T-helper 1 cell (primary cell): ENCODE measurements around the gene GGTLC2.
"Not testable (repeated sequence)": the region's sequence is repeated elsewhere in the genome, so short reads cannot be mapped to it uniquely, and the experiment has no call there.

Experiments
- DNase-seq, 5 donors: peaks; one replicate each; pipeline ENCODE4 v3.0.0-alpha.2; 2012 to 2020

Gene GGTLC2

DNA sequence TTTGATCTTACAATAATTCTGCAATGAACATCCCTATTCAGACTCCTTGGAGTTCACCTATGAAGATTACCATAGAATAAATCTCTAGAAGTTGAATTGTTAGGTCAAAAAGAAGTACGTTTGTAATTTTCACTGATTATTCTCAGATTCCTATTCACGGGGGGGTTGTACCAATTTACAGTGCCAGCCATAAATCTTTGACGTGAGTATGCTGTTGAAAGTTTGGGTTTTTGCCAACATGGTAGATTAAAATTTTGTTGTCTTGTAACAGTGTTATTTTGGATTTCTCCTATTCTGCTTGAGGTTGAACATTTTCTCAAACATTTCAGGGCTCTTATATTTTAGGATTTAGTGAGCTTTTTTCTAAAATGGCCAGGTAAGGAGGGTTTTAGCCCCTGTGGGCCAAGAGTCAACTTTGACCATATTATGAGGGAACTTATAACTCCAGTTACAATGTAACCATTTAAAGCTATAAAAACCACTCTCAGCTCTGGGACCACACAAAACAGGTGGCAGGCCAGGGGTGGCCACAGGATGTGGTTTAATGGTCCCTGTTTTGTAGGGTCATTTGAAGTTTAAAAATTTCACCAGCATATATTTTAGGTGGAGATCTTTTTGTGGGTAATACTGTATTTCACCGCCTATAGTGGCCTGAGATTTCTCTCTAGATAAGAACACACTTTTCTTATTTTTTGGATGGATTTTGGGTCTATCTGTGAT, 25.8 kb downstream of the GGTLC2 start:
- DNase-seq, result no peak

DNA sequence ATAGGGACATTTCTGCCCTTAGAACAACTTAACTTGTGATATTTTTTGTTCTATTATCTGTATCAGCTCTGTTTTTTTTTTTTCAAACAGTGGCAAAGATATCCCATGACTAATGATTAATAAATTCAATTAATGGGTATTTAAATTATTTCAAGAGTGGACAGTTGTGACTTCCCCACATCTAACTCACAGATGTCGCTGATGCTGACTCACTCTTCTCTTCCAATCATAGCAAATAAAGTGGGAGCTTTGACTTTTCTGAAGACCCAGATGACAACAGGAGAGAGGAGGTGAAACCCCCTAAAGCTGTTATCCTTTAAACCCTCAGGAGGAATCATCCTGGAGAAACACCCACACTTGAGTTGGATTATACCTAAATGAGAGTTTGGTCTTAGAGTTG, 27.1 kb downstream of the GGTLC2 start:
- no peak for DNase-seq

DNA sequence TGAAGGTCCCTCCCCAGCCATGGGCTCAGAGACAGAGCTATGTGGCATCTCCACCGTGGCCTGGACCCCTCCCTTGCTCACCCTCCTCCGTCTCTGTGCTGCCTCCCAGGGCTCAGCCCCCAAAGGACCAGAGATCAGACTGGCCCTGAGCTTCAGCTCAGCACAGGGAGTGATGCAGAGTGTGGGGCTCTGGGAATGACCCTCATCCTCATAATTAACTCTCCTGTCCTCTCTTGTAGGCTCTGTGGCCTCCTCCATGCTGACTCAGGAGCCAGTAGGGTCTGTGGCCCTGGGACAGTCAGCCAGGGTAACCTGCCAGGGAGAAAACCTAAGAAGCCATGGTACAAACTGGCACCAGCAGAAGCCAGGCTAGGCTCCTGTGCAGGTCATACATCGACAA, 28.7 kb downstream of the GGTLC2 start:
- no peak for DNase-seq

DNA sequence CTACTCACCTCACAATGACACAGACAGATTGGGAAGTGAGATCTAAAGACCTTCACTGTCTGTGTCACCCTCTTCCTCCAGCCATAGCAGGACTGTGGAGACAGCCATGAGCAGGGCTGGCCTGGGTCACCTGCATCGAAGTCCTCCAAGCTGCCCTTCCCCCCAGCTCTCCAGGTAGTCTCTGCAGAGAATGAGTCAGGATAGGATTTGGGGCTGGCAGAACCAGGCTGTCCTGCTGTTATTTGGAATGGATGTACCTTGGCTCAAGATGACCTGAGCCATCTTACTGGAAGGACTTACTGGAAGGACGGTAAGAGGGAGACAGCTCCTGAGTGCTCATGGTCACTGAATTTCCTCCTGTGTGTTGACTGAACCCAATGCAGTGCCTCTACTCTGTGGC, 29.2 kb downstream of the GGTLC2 start:
- DNase-seq, result no peak

DNA sequence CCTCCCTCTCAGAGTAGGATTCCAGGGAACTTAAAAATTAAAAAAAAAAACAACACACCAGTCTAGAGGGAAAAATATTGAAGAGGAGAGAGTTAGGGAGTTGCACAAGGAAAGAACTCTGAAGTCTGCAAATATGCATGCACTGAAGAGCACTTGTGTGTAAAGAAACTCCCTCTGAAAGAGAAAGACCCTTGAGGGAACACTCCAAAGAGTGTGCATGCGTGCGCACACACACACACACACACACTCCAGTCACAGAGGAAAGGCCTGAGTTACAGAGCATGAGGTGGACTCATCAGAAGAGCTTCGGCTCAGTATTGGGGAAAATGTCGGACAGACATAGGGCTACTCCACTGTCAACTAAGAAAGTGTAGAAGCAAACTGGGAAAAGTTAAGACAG, 30.1 kb downstream of the GGTLC2 start:
- no peak for DNase-seq

DNA sequence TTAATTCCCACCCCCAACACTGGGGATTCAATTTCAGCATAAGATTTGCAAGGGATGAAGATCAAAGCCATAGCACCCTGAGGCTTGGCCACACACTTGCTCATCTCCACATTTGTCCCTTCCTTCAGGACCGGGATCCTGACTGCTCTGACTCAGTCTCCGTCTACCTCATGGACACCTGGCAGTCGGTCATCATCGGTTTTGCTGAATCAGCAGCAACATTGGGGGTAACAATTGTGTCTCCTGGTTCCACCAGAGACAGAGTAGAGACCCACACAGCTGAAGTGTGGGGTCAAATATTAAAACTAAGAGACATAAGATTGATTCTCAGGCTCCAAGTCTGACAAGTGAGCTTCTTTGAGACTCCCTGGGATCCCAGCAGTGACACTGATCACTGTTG, 34.6 kb downstream of the GGTLC2 start:
- DNase-seq, result no peak

DNA sequence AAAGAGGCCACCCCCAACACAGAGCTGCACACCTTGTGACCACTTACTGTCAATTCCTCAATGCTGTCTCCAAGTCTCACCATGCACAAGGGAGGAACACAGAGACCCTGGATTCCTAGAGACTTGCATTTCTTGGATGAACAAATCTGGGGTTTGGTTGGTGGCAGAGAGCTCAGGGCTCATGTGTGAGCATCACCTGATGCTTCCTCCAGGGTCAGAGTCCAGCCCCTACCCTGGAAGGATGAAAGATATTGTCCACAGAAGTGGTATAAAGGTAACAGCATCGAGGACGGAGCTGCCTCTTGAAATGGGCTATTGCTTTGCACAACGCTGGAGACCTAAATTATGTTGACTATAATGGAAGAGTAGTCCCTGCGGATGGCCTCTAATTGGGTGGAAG, 36.0 kb downstream of the GGTLC2 start:
- DNase-seq, result no peak

DNA sequence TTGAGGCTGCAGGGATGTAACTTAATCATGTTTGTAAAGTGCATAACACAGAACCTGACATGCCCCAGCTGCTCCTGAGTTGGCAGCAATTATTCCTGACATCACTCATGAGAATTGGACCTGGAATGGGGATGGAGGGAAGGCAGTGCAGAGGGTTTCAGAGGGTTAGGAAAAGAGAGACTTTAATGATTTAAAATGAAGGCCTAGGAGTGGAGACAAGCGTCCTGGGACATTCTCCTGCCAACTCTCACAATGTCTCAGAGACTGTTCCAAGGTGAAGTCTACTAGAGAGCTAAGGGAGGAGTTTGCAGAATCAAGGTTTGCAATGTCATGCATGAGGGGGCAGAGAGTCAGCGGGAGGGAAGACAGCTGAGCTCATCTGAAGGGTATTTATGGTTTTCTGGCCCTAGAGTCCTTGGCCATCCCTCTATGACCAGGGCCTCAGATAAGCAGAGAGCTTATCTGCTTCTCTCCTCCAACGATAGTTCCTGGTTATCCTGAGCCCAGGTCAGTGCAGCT, 36.9 kb downstream of the GGTLC2 start:
- no peak for DNase-seq

DNA sequence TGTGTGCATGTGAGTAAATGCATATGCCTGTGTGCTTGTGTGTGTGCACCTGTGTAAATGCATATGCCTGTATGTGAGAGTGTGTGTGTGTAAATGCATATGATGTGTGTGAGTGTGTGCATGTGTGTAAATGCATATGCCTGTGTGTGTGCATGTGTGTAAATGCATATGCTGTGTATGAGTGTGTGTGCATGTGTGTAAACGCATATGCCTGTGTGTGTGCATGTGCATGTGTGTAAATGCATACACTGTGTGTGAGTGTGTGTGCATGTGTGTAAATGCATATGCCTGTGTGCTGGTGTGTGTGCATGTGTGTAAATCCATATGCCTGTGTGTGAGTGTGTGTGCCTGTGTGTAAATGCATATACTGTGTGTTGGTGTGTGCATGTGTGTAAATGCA, 37.8 kb downstream of the GGTLC2 start:
- DNase-seq, result no peak

DNA sequence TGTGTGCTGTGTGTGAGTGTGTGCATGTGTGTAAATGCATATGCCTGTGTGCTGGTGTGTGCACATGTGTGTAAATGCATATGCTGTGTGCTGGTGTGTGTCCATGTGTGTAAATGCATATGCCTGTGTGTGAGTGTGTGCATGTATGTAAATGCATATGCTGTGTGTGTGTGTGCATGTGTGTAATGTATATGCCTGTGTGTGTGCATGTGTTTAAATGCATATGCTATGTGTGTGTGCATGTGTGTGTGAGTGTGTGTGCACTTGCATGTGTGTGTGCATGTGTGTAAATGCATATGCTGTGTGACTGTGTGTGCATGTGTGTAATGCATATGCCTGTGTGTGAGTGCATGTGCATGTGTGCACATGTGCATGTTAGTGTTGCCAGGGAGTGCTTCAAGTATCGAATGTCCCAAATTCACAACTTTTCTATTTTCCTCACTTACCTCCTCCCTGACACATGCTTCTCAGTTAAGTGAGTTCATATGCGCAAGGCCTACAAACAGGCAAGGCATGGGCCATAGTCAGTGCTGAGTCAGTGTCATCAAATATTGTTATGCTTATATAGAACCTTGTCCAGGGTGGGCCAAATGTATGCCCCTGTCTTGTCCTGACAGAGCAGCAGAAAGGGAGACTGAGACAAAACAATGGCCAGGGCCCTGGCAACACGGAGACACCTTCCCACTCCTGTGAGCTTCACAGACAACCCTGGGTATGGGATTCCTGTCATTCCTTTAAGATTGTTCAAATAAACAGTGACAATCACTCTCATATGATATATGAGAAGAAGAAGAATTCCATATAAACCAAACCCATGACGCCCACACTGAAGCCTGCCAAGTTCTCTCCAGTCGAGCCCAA, 38.6 kb downstream of the GGTLC2 start:
- no peak for DNase-seq

DNA sequence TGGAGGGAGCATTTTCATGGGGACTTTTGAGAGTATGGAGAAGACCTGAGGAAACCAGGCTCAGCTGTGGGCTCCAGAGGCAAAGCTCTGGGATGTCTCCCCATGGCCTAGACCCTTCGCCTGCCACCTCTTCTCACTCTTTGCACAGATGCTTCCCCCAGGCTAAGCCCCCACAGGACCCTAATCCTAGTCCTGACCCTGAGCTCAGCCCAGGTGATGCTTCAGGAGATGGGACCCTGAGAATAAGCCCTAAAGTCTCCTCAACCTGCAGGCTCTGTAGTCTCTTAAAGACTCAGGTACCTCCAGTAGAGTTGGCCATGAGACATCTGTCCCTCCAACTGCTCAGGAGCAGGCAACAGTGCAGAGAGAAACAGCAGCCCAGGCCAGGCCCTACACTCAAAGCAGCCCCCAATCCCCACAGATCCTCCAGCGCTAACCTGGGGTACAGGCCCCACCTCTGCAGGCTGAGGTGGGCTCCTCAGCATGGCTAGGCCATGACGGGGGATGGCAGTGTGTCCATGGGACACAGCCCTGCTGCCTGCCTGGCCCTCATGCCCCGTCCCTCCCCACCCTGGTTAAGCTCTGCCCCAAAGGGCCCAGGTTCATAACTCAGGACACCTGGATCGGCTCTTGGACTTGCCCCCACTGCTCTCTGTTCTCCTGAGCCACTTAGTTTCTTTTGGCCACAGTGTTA, 39.4 kb downstream of the GGTLC2 start:
- DNase-seq, result no peak

DNA sequence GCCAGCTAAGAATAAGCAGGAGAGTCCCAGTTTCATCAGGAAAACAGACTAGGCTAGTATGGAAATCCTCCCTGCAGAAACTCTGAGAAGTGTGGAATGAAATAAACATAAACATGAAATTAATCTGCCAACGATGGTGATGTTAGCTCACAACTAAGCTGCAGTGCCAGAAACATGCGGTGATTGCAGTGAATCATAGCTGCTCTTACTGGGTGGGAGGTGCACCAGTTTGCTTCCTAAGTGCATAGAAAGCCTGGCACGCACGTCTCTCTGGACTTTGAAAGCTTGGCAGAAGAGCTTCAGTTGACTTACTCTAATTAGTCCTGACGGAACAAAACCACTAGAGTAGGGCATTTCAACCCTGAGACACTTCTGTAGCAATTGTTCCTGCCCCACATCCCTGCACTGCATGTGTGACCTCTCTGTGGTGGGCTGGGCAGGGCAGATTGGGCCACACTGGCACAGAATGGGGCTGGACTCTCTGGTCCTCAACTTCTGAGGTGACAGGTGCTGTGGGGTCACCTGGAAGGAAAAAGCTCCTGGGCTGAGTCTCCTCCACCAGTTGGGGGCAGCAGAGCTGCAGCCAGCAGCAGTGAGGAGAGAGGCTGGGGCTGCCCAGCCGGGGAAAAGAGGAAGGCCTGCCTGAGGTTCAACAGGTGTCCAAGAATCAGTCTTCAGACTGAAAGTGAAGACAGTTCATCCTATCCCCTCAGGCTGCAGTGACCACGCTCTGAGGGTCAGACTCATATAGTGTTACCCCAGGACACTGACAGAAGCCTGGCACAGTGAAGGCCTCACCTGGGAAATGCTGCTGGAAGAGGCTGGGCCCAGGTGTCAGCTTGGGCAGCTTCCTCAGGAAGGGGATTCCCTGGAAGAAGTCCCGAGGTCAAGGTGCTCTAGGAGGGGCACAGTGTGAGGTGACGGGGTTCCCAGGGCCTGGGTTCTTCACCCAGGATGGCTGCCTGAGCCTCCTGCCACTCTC, 40.5 kb downstream of the GGTLC2 start:
- DNase-seq, result no peak

DNA sequence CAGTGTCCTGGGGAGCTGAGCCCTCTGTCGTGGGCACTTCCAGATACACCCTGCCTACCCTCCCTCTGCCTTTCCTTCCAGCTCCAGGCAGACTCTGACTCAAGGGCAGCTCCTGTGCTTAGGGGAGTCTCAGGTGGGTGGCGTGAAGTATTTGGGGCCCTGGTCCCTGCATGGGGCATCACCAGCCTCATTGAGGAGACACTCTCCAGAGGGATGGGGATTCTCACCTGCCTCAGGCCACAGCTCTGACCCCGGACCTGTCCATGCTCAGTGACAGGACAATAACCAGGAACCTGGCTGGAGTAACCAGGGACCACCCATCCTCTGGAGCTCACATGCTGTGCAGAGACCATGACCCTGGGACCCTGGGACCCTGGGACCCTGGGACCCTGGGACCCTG, 41.2 kb downstream of the GGTLC2 start:
- DNase-seq, result no peak

DNA sequence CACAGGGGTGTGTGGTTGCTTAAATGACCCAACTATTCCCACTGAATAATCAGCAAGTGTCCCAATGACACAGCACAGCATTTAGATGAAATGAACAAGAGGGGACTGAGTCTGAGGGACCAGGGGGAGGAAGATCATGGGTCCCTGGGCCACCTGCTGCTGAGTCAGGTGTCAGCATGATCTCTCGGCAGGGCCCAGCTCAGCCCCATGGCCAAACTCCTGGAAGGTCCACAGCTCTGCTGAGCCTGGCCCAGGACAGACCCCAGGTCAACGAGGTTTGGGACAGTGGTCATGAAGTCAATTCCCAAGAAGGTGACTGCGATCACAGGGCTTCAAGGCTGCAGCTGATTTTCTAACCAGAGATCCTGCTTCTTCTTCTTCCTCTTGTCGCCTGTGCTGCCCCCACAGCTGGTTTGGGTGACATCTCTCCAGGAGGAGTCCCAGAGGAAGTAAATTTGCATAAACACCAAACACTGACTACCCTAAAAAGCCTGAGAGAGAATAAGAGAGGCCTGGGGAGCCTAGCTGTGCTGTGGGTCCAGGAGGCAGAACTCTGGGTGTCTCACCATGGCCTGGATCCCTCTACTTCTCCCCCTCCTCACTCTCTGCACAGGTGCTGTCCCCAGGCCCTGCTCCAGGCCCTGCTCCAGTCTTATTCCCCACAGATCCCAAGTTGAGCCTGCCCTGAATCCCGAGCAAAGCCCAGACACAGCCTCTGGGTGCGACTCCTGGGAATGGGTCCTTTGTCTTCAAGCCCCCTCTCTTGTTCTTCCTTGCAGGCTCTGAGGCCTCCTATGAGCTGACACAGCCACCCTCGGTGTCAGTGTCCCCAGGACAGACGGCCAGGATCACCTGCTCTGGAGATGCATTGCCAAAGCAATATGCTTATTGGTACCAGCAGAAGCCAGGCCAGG, 42.0 kb downstream of the GGTLC2 start:
- DNase-seq, result not testable (repeated sequence)

DNA sequence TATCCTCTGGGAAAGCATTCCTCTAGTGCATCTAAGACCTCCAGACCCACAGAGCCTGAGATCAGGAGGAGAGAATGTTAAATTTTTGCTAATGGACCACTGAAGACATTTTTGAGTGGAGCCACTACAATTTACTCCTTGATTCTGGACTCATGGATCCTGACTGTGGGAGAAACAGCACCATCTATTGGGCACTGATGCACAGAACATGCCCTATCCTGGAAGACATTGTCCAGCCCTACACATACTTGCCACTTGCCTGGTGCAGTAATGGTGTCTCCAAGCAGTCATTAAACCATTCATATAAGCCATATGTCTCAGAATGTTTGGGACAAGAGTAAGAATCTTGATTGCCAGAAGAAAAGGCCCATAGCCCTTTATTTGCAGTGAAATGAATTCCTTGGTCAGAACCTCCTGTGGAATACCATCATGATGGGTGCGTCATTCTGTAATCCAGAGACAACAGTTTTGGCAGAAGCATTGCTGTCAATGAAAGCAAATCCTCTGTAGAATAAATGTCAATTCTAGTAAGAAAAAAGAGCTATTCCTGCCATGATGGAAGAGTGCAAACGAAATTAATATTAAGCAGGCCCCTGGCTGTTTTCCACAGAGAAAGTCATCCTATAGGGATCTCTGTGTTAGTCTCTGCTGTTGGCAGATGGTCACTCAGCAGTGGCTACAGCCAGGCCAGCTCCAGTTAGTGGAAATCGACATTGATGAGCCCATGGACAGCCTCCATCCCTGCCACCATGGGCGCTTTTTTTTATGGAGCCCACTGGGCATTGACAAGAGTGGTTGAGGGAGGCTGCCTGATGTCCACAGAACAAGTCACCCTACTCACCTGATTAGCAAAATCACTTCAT, 43.5 kb downstream of the GGTLC2 start:
- DNase-seq, result peak in 1 of 5 donors; percentile 16

DNA sequence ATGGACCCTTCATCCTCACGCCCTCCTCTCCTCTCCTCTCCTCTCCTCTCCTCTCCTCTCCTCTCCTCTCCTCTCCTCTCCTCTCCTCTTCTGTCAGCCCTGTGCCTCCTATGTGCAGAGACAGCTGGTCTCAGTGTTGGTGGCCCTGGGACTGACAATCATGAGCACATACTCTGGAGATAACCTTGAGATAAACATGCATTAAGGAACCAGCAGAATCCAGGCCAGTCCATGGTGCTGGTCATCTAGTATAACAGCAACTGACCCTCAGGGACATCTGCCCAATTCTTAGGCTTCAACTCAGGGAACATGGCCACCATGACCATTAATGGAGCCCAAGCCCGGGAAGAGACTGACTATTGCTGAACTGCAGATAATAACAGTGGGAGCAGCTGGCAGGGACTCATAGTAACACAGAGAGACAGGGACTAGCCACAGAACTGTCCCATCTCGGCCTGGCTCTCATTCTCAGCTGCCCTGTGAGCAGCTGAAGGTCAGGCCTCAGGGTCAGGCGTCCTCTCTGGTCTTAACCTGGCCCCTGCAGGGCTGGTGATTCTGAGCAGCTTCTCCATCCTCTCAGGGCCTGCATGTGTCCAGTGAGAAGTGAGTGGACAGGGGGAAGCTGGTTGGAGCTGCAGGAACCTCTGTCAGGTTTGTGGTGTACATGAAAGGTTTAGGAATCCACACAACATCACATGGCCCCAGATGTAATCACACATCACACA, 45.4 kb downstream of the GGTLC2 start:
- no peak for DNase-seq

DNA sequence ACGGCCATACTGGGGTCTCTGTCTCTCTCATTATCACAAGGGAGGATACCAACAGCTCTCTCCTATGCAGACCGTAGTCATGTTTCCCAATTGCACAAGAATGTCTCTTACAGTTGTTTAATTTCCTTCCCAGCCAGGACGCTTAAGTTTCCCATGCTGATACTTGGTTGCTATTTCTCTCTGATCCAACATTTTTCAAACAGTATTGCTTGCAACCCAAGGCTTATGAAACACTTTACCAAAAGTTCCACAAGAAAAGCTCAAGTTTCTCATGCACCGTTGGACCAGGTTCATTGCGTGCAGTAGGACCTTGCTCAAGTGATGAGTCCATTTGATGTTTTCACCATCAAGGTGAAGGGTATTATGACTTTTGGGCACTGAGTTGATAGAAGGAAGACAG, 46.6 kb downstream of the GGTLC2 start:
- no peak for DNase-seq

DNA sequence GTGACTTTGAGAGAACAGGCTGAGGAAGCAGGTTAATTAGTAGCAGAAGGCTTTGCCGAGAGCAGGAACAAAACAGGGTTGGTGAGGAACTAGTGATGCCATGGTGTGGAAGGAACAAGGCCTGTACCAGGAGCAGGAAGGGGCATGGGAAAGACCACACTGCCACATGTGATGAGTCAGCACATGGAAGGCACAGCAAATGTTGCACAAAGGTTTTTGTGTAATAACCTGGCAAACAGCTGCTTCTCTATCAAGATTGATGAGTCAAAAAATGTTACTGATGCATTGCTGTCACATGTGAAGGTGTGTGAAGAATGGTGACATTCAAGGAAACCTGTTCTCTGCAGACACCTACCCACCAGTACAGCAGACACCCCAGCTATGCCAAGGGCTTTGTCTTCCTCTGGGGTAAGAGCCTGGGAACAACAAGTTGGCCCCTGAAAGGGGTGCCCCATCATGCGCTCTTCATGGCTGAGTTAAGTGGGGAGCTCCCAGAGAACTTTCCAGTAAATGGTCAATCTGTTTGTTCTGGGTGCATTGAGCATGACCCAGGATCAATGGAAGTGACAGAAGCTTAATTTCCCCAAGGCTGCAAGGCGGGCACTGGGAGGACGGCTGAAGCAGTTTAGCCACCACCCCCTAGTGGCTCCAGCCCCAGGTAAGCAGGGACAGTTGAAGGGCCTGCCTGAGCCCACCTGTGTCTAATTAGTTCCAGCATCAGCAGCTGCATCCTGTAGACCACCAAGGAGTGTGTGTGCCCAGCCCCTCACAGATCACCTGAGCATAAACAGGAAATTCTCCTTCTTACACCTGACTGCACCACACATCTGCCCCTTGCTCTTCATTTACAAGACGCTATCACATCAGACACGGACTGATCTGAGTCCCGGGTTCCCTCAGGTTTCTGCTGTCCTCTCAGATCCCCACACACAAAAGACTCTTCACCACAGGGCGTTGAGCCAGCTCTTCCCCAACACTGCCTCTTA, 47.6 kb downstream of the GGTLC2 start:
- no peak for DNase-seq
